ENCODE results near the gene B3GNT4. TPM values are rescaled to one million over a fixed set of nuclear protein-coding genes. Genes with fewer than 3 reads are reported as not detected.

B3GNT4 gene
- total and polyA plus RNA-seq, 2 of the 8 experiments (the other 6 are each of a cell fraction or from before 2014, with no cell fraction given) = 1.1 to 1.4 TPM

DNA sequence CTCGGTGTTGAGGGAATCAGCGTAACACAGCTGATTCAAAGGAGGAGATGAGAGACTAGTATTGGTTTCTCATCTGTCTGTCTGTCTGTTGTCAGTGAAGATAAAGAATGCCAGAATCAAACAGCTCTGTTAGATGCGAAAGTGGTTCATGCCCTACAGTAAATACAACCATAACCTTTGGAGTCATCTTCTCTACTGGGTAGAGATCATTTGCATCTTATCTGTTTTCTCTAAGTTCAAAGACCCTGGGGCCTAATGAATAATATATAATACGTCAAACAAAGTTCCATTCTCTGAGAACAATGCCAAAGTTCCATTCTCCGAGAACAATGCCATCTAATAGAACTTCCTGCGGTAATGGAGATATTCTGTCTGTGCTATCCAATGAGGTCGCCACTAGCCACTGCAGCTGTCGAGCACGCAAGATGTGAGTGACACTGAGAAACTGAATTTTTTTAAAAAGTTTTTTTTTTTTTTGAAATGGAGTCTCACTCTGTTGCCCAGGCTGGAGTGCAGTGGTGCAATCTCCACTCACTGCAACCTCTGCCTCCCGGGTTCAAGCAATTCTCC is 36.1 kb upstream of the B3GNT4 start:
- H3K27ac ChIP-seq (ENCODE audit: low read depth, low read length) = no peak overlapping the region
- FAIRE-seq (no peak), DNase-seq (ENCODE audit: low read depth in 1 of 2, low spot score in 2 of 2) (no peak)
- H3K27me3 ChIP-seq (replicated peaks in 1 of 4; ENCODE audit: control insufficient read depth in 3 of 4, extremely low read depth in 1 of 4, insufficient read depth in 3 of 4, low read length in 3 of 4) = no peaks in the 10 kb centered on the region; a peak in 1 of 7 replicates
- TF ChIP-seq KDM1A (IDR thresholded peaks at IDR 0.05; ENCODE audit: borderline replicate concordance, low read length) (no peak), NRF1 (IDR thresholded peaks at IDR 0.05; ENCODE audit: low read depth, low read length) (no peak), PHF8 (conservative IDR thresholded peaks at IDR 0.05; ENCODE audit: low read depth, low read length) (no peak)
- 91% methylated on average over 10 of the region's 10 CpGs; no CpG with 5 or more reads in 1 of the 2 experiments for WGBS, 2 experiments (ENCODE audit: extremely low coverage in 1 of 2, insufficient coverage in 1 of 2, insufficient read length in 1 of 2, insufficient replicate concordance in 2 of 2, low coverage in 1 of 2, low lambda C conversion rate in 2 of 2, missing lambda C conversion rate in 1 of 2)
- POLR2A ChIA-PET (ENCODE audit: partially characterized antibody) = no interaction called here
- H2BK20ac ChIP-seq (ENCODE audit: low read length) = no peak overlapping the region
- no peak overlapping the region for H3K23ac ChIP-seq (ENCODE audit: insufficient read length)
- CTCF ChIA-PET (ENCODE audit: partially characterized antibody) = interaction anchor here (0.6 to 2.5 kb wide), 8 partner anchors 12 to 90 kb away, joined by 3 to 7 read pairs (median 3); no protein-coding TSS in a partner anchor
- H3K9ac ChIP-seq (replicated peaks in 1 of 4; ENCODE audit: extremely low read depth in 1 of 4, low read depth in 3 of 4, low read length in 3 of 4) = no peak overlapping the region
- H3K14ac ChIP-seq (ENCODE audit: insufficient read length) = no peak overlapping the region
- no peak overlapping the region for H4K5ac ChIP-seq (ENCODE audit: insufficient read length, low read depth, low read length)
- no peaks in the 10 kb centered on the region for H3K9me3 ChIP-seq (ENCODE audit: insufficient read depth in 2 of 2, low read depth in 1 of 2, low read length in 1 of 2)
- no peak overlapping the region for H3K56ac ChIP-seq (replicated peaks; ENCODE audit: insufficient read length, low read depth, low read length)
- H3K79me1 ChIP-seq (ENCODE audit: low read depth, low read length) = no peaks in the 10 kb centered on the region
- H3K4me1 ChIP-seq (replicated peaks in 1 of 4; ENCODE audit: control insufficient read depth in 3 of 4, insufficient read depth in 4 of 4, low read length in 3 of 4) = no peaks in the 10 kb centered on the region; a peak in 1 of 7 replicates
- no peak overlapping the region for H2BK5ac ChIP-seq (ENCODE audit: low read depth, low read length)
- no peaks in the 10 kb centered on the region for H3K36me3 ChIP-seq (ENCODE audit: control insufficient read depth in 2 of 4, insufficient read depth in 4 of 4, low read length in 3 of 4)
- no peak overlapping the region for H2BK120ac ChIP-seq (replicated peaks; ENCODE audit: low read depth, low read length)
- no peak overlapping the region for H2BK12ac ChIP-seq (ENCODE audit: low read depth, low read length)
- H3K4ac ChIP-seq (replicated peaks; ENCODE audit: insufficient read length, low read depth, low read length) = no peak overlapping the region
- H3K4me2 ChIP-seq (ENCODE audit: insufficient read depth in 1 of 2, low read depth in 2 of 2, low read length in 2 of 2) = no peak overlapping the region
- no peak overlapping the region for H3K4me3 ChIP-seq (ENCODE audit: extremely low read depth in 1 of 4, insufficient read depth in 2 of 4, low read depth in 3 of 4, low read length in 4 of 4)
- no peak overlapping the region for H4K91ac ChIP-seq (replicated peaks; ENCODE audit: insufficient read length, low read length)
- no peaks in the 10 kb centered on the region for H3K23me2 ChIP-seq (ENCODE audit: low read depth, low read length)
- no peaks in the 10 kb centered on the region for H4K20me1 ChIP-seq (replicated peaks in 1 of 2; ENCODE audit: control insufficient read depth in 1 of 2, insufficient read depth in 2 of 2, low read length in 2 of 2)
- H4K8ac ChIP-seq (ENCODE audit: extremely low read depth, insufficient read depth, low read length) = no peak overlapping the region
- no peak overlapping the region for H2AK5ac ChIP-seq (ENCODE audit: low read depth, low read length)
- H3K18ac ChIP-seq (ENCODE audit: extremely low read depth, low read length) = no peak overlapping the region
- H3K79me2 ChIP-seq (ENCODE audit: control insufficient read depth in 1 of 2, insufficient read depth in 2 of 2, low read length in 2 of 2) = no peaks in the 10 kb centered on the region
- H2BK15ac ChIP-seq (ENCODE audit: low read length) = no peak overlapping the region
- no peak overlapping the region for H2AFZ ChIP-seq (ENCODE audit: low read length)

All from H1 (cell line).